NCI-H2227 (cell line): Measurements from ENCODE around the gene GRK5.
A peak's percentile ranks its signal among the peaks of the same experiment; 100 is the strongest.

Experiments
- DNase-seq: peaks from one replicate; lab custom pipeline; 2025; ENCODE audit not compliant: unreplicated experiment; lab: John Stamatoyannopoulos, UW

Gene GRK5

DNA sequence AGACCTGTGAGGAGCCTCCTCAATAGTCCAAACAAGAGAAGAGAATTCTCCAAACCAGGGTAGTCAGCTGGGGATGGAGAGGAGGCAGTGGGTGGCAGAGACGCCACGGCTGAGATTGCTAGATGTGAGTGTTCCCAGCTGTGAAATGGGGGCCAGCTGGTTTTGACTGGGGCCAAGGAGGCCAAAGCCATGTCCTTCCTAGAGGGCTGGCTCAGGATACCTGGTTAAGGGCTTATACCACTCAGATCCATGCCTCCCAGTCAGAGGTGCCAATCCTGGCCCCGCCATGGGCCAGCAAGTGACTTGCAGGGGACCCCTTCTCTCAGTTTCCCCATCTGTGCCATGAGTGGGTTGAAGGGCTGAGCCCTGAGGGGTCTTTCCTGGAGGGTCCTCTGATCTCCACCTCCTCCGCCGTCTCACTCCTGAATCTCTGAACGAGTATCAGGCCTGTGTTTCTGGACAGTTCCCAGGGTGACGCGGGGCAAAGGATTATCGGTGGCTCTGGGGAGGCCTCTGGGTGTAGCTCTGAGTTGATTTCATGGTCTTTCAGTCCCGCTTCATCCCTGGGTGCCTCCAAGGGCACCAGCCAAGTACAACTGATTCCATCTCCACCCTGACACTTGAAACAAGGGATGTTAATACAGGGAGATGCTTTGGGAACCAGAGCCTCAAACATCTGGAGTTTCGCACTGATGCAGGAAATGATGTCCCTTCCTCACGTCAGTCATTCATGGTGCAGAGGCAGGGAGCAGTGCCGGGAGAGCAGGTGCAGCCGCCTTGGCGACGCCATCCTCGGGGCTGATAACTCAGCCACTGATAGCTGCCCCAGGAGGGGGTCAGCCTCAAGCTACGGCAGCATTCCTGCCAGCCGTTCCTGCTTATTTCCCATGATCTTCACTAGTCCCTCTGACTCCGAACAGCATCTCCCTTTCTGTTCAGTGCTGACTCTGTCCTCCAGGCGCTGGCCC lies 208.4 kb downstream of the GRK5 start:
- no peak for DNase-seq

GRCh38 chr10:119416855-119417254 lies 209.5 kb downstream of the GRK5 start:
- DNase-seq = no peak

GRCh38 chr10:119417852-119418251 lies 210.5 kb downstream of the GRK5 start:
- no peak for DNase-seq

DNA sequence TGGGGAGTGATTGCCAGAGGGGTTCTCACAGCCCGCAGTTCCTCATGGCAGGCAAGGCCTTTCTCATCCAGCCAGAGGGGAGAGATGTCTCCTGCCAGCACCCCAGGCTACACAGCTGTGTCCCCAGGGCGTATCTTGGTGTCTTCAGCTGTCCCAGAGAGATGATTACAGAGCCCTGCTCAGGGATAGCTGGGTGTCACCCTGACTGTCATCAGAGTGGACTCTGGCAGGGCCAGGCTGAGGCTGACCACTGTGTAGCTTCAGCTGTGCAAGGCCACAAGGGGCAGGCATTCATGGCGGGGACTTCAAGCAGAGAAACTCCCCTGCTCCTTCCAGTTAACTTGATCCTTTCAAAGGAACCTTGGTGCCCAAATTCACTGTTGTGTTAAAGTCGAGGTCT lies 211.0 kb downstream of the GRK5 start:
- DNase-seq = no peak

- DNase-seq = no peak
Measured at GRCh38 chr10:119419931-119420330, 212.6 kb downstream of the GRK5 start.

DNA sequence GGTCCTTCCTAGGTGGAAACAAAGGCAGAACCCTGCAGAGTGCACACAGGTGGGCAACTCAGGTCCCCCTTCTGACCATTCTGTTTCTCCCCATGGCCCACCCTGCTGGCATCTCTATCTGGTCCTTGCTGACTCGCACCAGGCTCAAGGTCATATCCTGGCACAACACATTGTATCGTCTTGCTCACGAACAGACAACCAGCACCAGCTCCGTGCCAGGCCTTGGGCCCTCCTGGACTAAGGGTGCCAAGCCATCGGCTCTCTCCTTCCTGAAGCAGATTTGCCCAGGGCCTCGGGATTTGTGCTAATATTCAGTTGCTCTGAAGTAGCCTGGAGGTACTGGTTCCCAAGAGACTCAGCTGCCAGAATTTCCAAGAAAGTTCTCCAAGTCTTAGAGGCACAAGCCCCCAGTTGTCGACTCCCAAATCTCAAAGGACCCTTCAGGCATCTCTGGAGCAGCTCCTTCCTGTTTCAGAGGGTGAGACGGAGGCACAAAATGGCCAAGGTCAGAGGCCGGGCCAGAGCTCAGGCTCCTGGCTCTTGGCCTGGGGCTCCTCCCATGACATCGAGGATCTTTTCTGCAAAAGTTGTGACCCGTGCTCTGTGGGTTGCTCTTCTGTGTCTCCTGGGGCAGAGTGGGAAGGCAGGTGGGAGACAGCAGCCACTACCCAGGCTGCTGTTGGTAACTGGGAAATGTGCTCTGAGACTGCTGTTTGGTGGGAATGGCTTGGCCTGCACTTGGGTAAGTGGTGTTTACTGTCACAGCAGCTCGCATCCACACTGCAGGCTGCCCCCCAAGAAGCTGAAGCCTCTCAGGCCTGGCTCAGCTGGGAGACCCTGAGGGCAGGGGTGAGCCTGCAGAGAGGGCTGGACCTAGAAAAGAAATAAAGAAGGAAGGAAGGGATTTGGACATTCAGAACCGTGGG lies 213.8 kb downstream of the GRK5 start:
- no peak for DNase-seq

GRCh38 chr10:119421891-119422681 lies 214.7 kb downstream of the GRK5 start:
- peak; percentile 72 for DNase-seq

DNA sequence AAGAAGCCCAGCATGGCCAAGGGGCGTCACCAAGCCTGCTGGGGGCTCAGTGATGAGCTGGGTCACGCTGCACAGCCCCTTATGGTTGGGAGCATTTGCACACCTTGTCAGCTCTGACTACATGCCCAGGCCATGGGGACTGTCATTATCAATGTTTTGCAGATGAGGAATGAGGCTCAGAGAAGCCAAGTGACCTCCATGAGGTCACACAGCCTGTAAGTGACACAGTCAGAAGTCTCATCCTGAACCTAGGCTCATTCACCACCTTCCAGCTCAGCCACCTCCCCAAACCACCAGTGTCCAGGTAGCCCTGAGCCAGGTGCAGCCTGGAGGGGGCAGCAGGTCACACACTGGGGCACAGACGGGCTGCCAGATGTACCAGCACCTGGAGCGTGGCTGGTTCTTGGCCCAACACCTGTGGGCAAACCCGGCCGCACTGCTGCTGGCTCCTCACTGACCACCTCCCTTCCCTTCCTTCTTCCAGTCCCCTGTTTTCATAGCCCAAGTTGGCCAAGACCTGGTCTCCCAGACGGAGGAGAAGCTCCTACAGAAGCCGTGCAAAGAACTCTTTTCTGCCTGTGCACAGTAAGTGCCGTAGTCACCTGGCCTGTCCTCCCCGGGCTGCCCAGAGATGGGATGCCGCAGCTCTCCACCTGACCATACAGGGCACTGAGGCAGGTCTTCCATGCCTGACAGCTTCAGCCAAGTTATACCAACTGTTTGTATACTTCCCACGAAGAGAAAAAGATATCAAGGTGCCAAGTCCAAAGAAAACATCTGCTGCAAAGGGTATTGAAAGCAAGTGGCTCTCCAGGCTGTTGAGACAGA lies 215.5 kb downstream of the GRK5 start:
- no peak for DNase-seq

GRCh38 chr10:119423510-119424257 lies 216.3 kb downstream of the GRK5 start:
- no peak for DNase-seq

DNA sequence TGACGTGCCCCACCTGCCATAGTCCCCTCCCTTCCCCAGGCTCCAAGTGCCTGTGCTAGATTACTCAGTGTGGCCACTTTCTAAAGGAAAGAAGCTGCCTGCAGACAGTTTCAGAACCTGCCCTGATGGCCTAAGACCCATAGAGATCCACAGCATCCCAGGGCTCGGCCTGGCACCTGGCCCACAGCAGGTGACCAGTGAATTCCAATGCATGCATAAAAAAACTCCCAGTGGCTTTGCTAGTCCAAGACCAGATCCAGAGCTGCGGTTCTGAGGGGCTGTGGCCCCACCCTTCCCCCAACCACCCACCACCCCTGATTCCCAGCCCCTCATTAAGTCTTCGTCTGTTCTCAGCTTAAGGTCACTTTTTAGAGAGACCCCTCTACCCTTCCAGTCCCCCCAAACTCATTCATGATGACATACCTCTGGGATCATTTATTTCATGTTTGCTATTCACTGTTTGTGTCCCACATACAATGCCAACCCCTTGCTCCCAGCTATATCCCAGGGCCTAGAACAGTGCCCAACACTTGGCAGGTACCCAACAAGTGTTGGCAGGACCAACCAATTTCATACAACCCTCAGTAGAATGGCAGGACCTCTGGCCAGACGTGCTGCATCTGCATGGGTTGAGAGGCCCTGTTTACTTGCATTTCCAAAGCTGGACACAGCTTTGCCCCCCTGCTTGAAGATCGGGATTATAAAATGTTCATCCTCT lies 217.0 kb downstream of the GRK5 start:
- no peak for DNase-seq

GRCh38 chr10:119425102-119425880 lies 217.9 kb downstream of the GRK5 start:
- no peak for DNase-seq

- no peak for DNase-seq
Measured at GRCh38 chr10:119425881-119426170, 218.5 kb downstream of the GRK5 start.

DNA sequence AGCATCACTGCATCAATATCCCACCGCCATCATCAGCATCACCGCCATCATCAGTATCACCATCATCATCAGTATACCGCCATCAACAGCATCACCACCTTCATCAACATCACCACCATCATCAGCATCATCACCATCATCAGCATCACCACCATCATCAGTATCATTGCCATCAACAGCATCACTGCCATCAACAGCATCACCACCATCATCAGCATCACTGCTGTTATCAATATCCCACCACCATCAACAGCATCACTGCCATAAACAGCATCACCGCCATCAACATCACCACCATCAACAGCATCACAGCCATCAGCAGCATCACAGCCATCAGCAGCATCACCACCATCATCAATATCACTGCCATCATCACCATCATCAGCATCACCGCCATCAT lies 219.3 kb downstream of the GRK5 start:
- no peak for DNase-seq

- no peak for DNase-seq
Measured at GRCh38 chr10:119427263-119427864, 220.0 kb downstream of the GRK5 start.

DNA sequence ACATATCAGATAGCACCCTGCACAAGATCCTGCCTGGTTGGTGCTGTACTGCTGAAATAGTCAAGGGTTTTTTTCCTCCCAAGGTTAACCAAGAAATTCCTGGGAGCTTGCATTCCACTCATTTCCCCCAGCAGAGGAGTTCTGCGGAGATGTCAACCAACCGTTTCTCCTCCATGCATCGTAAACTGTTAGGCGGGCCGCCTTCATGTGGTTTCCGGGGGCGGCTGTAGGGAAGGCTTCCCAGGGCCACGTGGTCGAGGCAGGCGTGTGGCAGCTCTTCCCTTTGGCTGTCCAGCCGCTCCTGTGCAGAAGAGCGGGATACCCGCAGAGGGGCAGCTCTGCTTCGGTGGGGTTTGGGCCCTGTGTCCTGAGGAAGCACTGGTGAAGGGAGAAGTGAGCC lies 221.4 kb downstream of the GRK5 start:
- DNase-seq = no peak

DNA sequence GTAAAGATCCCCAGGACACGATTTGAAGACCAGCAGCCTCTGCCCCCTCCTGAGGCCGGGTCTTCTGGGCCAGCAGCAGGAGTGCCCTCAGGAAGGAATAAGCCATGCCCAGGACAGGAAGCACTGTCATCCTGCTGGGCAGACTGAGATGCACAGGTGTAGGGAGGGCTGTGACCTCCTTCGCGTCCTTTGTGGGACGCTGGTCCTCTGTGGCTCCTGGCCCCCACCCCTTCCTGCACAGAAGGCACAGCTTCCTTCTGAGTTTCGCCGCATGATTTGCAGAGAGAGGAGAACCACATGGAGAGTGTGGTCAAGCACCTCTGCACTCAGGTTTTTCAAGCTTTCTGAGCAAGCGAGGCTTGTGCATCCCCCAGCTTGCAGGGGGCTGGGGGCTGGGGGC lies 222.4 kb downstream of the GRK5 start:
- DNase-seq = no peak

GRCh38 chr10:119431034-119431772 lies 223.8 kb downstream of the GRK5 start:
- no peak for DNase-seq
